ENCODE measurements around the gene SLCO2A1.

The SLCO2A1 gene

DNA sequence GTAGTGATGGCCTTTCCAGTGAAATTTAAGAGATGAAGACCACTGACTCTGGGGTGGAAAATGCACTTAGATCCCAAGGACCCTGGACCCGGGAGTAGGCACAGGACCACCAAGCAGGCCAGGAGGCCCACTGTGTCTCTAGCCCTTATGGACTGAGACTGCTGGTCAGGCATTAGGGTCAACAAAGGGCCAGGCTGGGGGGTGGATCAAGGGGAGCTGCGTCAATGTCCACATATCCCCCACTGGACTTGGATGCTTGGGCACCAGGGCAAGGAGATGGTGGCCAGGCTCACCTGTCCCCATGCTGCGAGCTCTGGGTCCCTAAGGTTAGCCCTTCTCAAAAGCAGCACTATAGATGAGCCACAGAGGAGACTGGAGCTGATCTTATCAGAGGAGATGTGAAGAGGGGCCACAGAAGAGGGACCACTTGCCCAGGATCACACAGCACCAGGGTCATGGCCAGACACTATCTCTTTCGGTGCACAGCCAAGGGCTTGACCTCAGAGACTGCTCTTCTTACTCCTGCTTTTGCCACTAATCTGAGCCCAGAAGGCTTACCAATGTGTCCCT is 148.8 kb downstream of the SLCO2A1 start:
- DNase-seq: no peak

DNA sequence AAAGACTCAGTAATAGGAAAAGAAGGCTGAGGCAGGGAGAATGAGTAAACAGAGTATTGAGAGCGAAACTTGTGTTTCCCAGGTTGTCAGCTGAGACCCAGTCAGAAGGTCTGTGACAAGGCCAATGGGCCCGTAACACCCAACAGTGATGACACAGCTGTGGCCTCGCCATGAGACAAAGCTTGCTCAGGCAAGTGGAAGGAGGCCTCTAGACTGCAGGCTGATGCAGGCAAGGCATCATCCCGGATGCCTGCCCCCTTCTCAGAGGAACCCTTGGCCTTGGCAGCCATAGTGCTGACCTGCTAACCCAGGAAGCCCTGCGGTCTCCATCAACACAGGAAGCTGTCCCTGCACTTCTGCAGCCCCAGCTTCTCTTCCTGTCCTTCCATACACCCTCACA is 149.4 kb downstream of the SLCO2A1 start:
- no peak for DNase-seq

DNA sequence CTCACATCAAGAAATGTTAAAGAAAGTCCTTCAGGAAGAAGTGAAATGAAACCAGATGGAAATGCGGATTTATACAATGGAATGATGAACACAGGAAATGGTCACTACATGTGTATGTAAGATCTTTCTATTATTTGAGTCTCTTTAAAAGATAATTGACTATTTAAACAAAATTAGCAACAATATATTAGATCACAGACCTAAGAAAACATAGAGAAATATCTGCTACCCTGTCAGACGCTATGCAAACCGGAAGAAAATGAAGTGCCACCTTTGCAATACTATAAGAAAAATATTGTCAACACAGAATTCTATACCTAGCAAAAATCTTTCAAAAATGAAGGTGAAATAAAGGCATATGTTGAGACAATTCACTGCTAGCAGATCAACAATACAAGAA is 151.2 kb downstream of the SLCO2A1 start:
- no peak for DNase-seq
